Stomach (tissue), 9 donors: ENCODE measurements around the gene CORO7. TPM values are rescaled to one million over a fixed set of nuclear protein-coding genes. Genes with fewer than 3 reads are reported as not detected.

Experiments
- DNase-seq, 2 donors: peaks; one replicate each; pipeline versions ENCODE4 v3.0.0 to v3.0.0-alpha.2; 2013 to 2019
- H3K27ac ChIP-seq, 5 donors: fragments of 200-600 bp in 4 of 5; sonication (generic) in 4 of 5; one replicate each; pipeline ENCODE4 v1.5.1; 2013 to 2019; ENCODE audit warnings: mild to moderate bottlenecking in 1 of 5, moderate library complexity in 1 of 5
- H3K27me3 ChIP-seq, 3 donors: fragments of 200-600 bp; sonication (generic); one replicate each; pipeline ENCODE4 v1.5.1; 2017 to 2019; ENCODE audit warnings: mixed run types in 1 of 3
- H3K36me3 ChIP-seq, 4 donors: fragments of 200-600 bp; sonication (generic); 1 replicate in 3 of 4; 2 replicates in 1 of 4; pipeline ENCODE4 v1.5.1; 2016 to 2019
- H3K4me1 ChIP-seq, 4 donors: fragments of 200-600 bp; sonication (generic); one replicate each; pipeline ENCODE4 v1.5.1; 2016 to 2019
- H3K4me3 ChIP-seq, 4 donors: fragments of 200-600 bp; sonication (generic) in 3 of 4; one replicate each; pipeline ENCODE4 v1.5.1; 2016 to 2019; ENCODE audit warnings: mild to moderate bottlenecking in 1 of 4
- H3K9me3 ChIP-seq, 4 donors: fragments of 200-600 bp; sonication (generic); one replicate each; pipeline ENCODE4 v1.5.1; 2016 to 2019
- CTCF ChIP-seq, 7 experiments: fragments of 450-650 bp in 4 of 7; fragments of 200-600 bp in 3 of 7; sonication (generic) in 3 of 7; IDR thresholded peaks; one replicate each; pipeline ENCODE4 v1.5.1; 2016 to 2019; ENCODE audit warnings: antibody characterized with exemption in 7 of 7, control low read depth in 2 of 7, mild to moderate bottlenecking in 1 of 7
- EP300 ChIP-seq: sonication (generic); formaldehyde crosslinking; IDR thresholded peaks from one replicate; pipeline ENCODE4 v1.6.1; 2017; ENCODE audit warnings: antibody characterized with exemption
- POLR2A ChIP-seq, 4 donors: fragments of 450-650 bp; IDR thresholded peaks; one replicate each; pipeline ENCODE4 v1.6.1; 2016; ENCODE audit warnings: antibody characterized with exemption in 4 of 4, control low read depth in 2 of 4, mild to moderate bottlenecking in 1 of 4, moderate library complexity in 1 of 4
- POLR2AphosphoS5 ChIP-seq, 3 donors: sonication (generic); formaldehyde crosslinking; IDR thresholded peaks; one replicate each; pipeline ENCODE4 v1.6.1; 2016; ENCODE audit warnings: antibody characterized with exemption in 3 of 3
- WGBS, 5 donors: extraction: QIAGEN DNeasy Blood & Tissue Kit in 3 of 5; methylation state at CpG; one replicate each; pipeline versions ENCODE4 v1.1.5 to v1.1.7; 2013 to 2018; 5-methylcytosine and 5-hydroxymethylcytosine counted together
- intact Hi-C: fragments of 100-400 bp; cut with DNase I; formaldehyde crosslinking; loops from one replicate; pipeline ENCODE4 v1.15.1; 2023; ENCODE audit warnings: low total_unique reads
- polyA plus RNA-seq, 3 donors: library from polyadenylated mRNA; stranded (reverse); fragments of 200-250 nt; gene quantifications; one replicate each; pipeline ENCODE4 v1.2.3, GENCODE V29; 2013
- total RNA-seq, 5 donors: library from RNA; depleted of rRNA; stranded (reverse); fragments of >200 nt; gene quantifications; one replicate each; pipeline versions ENCODE4 v1.1.0 to v1.2.3, GENCODE V29; 2014 to 2016
- donor health status: healthy with polysubstance abuse.
- donor health status: Bipolar disorder and iron deficiency.
- donor health status: healthy.

CORO7 gene
- total and polyA plus RNA-seq, 8 donors: 12.5 to 173 (median 17.3) TPM

GRCh38 chr16:4364196-4365013 is 52.0 kb downstream of the CORO7 start:
- H3K9me3 ChIP-seq: no peaks in the 10 kb centered on the region
- H3K27ac ChIP-seq: no peak overlapping the region
- H3K27me3 ChIP-seq: no peaks in the 10 kb centered on the region
- WGBS, 5 donors: 89 to 93% (median 91%) methylated on average over 22 to 37 of the region's 37 CpGs
- intact Hi-C loops: no loop called here
- DNase-seq: no peak
- peaks cover 0 to 11% (median 3%) of the 10 kb centered on the region in 4 donors for H3K4me1 ChIP-seq
- peaks cover 34 to 78% (median 58%) of the 10 kb centered on the region in 4 donors for H3K36me3 ChIP-seq
- TF ChIP-seq POLR2A (IDR thresholded peaks at IDR 0.05) (no peak), CTCF (IDR thresholded peaks at IDR 0.05) (no peak), EP300 (no peak)
- no peak overlapping the region for H3K4me3 ChIP-seq

- no peaks in the 10 kb centered on the region for H3K9me3 ChIP-seq
- no peak for DNase-seq
- TF ChIP-seq POLR2AphosphoS5 (IDR thresholded peaks at IDR 0.05): no peak
- H3K27ac ChIP-seq: no peak overlapping the region
- intact Hi-C loops: no loop called here
- H3K4me3 ChIP-seq: no peak overlapping the region
- peaks cover 34 to 94% (median 71%) of the 10 kb centered on the region in 4 donors for H3K36me3 ChIP-seq
- H3K4me1 ChIP-seq: peaks cover 0 to 7% (median 3%) of the 10 kb centered on the region in 4 donors
- H3K27me3 ChIP-seq: no peaks in the 10 kb centered on the region
- WGBS, 5 donors: 81 to 90% (median 88%) methylated on average over 17 to 19 of the region's 19 CpGs
These were observed 53.8 kb downstream of the CORO7 start for GRCh38 chr16:4362476-4363135.

GRCh38 chr16:4361944-4362311 is 54.5 kb downstream of the CORO7 start:
- no peak for DNase-seq
- Histone ChIP-seq H3K9me3 (no peaks in the 10 kb centered on the region), H3K27me3 (no peaks in the 10 kb centered on the region), H3K4me1 (peaks cover 0 to 7% (median 3%) of the 10 kb centered on the region in 4 donors), H3K36me3 (peaks cover 34 to 94% (median 78%) of the 10 kb centered on the region in 4 donors), H3K27ac (no peak overlapping the region), H3K4me3 (no peak overlapping the region)
- TF ChIP-seq POLR2A (IDR thresholded peaks at IDR 0.05): no peak
- no peak for TF ChIP-seq CTCF (IDR thresholded peaks at IDR 0.05)
- no peak for TF ChIP-seq POLR2AphosphoS5 (IDR thresholded peaks at IDR 0.05)
- TF ChIP-seq EP300: no peak
- WGBS, 5 donors: 89 to 92% (median 91%) methylated on average over 9 to 12 of the region's 12 CpGs; no CpG with 5 or more reads in 1 of the 5 donors
- intact Hi-C loops: no loop called here

- 92 to 97% (median 97%) methylated on average over 16 to 28 of the region's 28 CpGs for WGBS, 5 donors
These were observed 55.1 kb downstream of the CORO7 start for GRCh38 chr16:4361033-4361943.

More at GRCh38 chr16:4361033-4361943, 55.1 kb downstream of the CORO7 start:
- no peak for DNase-seq
- intact Hi-C loops: no loop called here
- Histone ChIP-seq H3K4me1 (peaks cover 0 to 7% (median 3%) of the 10 kb centered on the region in 4 donors), H3K36me3 (peaks cover 34 to 98% (median 84%) of the 10 kb centered on the region in 4 donors), H3K9me3 (no peaks in the 10 kb centered on the region), H3K4me3 (no peak overlapping the region), H3K27ac (no peak overlapping the region), H3K27me3 (no peaks in the 10 kb centered on the region)
- TF ChIP-seq POLR2A (IDR thresholded peaks at IDR 0.05) (no peak), CTCF (IDR thresholded peaks at IDR 0.05) (no peak), POLR2AphosphoS5 (IDR thresholded peaks at IDR 0.05) (no peak), EP300 (no peak)
